IPS-NIHi11 (cell line): ENCODE data around the gene SESN1.
A peak's percentile ranks its signal among the peaks of the same experiment; 100 is the strongest.

Experiments
- DNase-seq: peaks from one replicate; pipeline ENCODE4 v3.0.0; 2012; ENCODE audit warnings: mixed read lengths, low spot score

Gene SESN1

GRCh38 chr6:109029313-109029712, 65.3 kb downstream of the SESN1 start:
- DNase-seq: no peak

DNA sequence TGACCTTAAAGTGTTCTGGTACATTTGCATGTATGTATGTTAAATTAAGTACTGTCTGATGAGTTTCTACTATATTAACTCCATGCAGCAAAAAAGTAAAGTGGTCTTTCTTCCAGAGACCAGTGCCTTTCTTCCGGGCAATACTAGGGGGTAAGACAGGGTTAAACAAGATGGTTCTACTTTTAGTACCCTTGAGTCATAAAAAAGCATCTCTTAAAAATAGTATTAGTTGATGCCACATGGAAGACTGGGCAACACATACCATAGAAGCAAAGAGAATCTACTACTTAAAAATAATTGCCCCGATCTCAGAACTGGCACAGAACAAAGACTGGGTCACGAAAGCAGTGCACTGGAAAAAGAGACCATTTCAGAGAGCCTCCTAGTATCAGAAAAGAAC, 66.2 kb downstream of the SESN1 start:
- DNase-seq: no peak

- DNase-seq: no peak
Measured at GRCh38 chr6:109027964-109028363, 66.7 kb downstream of the SESN1 start.

DNA sequence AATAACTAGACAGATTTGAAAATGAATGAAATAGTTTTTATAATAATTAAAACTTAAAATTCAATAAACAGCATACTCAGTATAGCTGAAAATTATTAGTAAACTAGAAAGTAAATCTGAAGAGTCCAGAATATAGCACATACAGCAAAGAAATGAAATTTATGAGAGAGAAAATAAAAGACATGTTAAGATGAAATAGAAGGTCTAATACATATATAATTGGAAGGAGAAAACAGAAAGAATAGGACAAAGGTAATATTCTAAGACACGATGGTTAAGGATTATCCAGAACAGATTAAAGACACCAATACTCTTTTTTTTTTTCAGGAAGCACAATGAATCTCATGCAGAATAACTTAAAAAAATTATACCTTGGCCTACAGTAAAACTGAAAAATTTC, 69.0 kb downstream of the SESN1 start:
- no peak for DNase-seq

DNA sequence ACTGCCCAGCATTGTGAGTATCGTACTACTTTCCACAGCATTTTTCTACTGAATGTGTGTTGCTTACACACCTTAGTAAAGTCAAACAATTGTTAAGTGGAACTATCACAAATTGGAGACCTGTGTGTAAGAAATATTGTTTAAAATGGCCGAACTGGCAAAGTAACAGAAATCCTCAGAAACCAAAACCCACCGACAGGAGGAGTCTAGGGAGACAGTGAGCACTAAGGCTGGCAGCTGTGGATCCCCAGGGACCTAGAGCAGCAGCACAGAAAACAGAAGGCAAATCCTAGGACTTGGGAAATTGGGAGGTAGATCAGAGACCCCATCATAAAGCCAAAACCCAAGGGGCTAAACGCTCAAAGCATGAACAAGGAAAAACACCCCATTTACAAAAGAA, 69.9 kb downstream of the SESN1 start:
- peak; percentile 11 for DNase-seq

DNA sequence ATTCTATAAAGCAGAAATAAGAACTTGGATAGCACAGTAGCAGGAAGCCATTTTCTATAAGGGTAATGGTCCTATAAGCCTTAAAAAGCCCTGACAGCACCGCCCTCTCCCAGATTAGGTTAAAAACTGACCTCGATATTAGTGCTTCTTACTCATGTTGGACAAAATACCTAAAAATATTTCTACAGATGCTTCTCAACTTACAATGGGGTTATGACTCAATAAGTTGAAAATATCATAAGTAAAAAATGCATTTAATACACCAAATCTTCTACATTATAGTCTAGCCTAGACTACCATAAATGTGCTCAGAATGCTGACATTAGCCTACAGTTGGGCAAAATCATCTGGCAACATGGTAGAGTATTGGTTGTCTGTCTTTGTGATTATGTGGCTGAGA, 70.3 kb downstream of the SESN1 start:
- no peak for DNase-seq

GRCh38 chr6:109023356-109023925, 71.2 kb downstream of the SESN1 start:
- no peak for DNase-seq

DNA sequence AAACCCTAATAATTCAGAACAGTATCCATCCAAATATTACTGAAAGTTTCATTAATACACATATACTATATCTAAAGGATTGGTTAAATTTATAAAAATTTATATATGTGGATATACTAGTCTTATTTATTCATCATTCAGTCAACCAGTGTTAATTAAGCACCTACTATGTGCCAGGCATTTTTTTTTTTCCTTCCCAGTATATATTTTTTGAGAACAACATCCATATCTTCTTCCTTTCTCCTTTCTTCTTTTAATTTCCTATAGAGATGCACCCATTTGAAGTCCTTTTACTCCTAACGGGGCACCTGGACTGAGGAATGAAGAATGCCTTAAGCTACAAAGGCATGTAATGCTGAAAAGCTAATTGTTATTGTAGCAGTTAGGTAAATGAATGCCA, 72.8 kb downstream of the SESN1 start:
- no peak for DNase-seq

DNA sequence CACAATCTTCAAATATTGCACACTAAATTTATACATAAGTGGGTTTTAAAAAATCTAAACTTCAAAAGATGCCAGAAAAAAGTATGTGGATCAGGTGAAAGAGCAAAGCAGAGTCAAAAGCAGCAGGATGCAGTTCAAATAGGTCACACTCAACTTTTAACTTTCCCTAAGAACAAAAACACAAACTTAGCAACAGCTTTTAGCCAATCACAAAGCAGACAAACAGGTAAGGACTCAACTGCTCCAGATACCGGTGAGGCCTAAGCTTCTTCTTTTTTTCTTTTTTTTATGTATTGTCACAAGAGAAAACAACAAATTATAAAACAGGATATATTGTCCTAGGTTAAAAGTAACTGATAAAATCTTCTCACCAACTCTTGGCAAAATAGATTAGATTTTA, 74.7 kb downstream of the SESN1 start:
- peak; percentile 36 for DNase-seq

DNA sequence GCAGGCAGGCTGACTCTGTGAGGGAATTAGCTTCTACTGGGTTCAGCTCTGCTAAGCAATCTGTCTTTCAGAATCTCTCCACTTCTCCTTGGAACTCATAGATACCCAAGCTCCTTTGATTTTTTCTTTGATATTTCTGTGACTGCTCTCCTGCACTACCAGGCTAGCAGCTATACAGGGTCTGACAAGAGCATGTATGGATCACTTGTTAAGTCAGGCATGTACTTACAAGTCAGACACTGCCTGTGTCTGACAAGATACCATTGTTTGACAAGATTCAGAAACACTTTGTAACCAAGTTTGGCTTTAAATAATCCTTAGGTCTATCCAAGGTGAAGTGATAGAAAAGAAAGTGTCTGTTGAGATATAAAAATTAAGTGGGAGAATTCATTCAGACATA, 79.5 kb downstream of the SESN1 start:
- no peak for DNase-seq

- DNase-seq: no peak
Measured at GRCh38 chr6:109014606-109015005, 80.0 kb downstream of the SESN1 start.

- no peak for DNase-seq
Measured at GRCh38 chr6:109013656-109014305, 80.9 kb downstream of the SESN1 start.

DNA sequence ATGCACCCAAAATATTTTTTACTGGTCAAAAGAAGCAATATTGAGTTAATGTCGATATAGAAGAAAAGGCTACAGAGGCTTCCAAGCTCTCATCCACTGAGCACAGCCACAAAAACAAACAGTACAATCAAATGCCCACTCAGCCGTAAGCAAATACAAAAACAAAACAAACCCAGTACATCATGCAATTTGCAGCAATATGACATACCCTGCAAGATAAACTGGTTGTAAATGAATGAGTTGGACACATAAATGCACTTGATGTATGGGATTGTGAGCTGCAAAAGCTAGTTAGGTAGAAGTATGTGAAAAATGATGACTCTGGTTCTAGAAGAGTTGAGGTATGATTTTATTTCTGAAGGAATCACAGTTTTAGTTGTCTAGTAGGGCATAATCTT, 83.9 kb downstream of the SESN1 start:
- DNase-seq: no peak

DNA sequence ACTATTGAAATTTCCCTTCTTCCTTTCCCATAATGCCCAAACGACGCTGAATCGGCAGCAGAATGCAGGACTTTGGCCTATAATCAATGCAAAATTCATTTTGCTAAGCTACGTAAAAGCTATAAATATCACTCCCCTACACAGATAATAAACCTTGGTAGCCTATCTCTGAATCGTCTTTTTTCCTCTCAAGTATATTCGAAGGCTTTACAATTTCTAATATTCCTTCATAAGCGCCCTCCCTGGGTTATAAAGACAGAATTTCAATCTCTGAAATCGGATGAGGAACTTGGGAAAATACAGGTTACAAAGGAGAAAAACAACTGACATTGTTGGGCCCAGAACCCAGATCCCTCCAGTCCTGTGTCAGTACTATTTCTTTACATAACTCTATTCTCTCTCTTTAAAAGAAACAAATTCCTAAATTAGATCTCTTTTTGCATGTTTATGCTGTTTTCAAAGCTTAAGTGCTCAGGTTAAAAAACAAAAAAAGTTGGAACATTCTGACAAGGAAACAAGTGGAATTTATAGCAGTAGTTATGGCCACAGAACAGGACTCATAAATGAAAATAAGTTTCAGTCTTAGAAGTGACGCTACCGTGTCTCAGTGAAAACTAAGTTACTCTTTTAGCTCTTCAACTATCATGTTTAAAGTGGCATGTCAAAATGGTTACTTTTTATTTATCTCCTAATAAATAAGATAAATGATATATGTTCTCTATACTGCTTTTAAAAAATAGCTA, 84.5 kb downstream of the SESN1 start:
- DNase-seq: no peak

DNA sequence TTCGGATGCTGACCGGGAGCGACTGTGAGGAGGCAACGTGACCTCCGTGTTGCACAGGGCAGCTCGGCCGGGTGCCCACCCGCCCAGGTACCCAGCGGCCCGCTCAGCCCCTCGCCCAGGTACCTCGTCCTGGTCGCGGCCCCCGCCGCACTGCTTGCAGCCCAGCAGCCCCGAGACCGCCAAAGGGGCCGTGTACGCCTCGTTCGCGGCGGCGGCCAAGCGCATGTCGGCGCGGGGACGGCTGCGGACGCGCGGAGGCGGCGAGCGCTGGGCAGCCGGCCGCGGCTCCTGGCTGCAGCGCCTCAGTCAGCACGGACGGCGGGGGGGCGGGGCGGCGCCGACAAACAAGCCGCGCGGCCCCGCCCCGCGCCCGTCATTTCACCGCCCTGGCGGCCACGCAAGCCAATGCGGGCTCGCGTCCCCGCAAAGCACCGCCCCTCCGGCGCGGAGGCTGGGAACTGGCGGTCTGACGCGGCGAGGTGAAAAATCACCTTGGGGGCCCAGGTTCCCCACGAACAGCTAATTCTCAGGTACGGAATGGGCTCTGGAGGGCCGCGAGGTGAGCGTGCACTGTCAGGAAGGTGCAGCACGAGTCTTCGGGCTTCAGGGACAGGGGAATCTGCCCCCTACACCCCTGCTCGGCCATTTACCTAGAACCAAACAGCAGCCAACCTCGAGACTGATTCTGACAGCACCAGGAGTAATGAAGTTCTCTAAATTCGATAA, 85.2 kb downstream of the SESN1 start:
- peak; percentile 96 for DNase-seq

DNA sequence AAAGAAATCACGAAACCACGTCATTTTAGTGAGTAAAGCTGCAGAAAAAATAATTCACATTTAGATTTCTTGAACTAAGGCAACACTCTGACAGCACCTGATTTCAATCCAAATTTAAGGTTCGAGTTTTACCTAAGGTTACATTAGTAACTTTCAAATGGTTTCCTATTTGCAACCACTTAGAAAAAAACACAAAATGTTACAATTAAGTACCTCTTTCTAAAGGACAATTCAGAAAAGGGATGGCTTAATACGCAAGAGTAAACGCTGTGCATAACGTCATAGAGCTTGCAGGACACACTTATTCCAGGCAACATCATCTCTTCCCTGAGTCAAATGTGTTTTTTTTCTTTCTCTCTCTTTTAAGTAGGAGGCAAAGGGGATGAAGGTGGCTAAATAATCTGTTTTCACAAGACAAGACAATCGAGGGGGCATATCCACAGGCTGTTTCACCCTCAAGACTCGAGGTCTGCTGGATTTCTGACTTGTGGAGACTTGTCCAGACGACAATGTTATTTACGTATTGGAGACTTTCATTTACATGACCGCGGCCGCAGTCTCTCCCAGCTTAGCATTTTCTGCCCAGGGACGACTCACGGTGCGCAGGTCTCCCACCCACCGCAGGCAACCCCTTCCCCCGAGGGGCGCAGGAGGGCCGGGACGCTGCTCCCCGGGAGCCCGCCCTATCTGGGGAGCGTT, 86.0 kb downstream of the SESN1 start:
- DNase-seq: no peak

GRCh38 chr6:109008054-109008453, 86.6 kb downstream of the SESN1 start:
- DNase-seq: no peak

DNA sequence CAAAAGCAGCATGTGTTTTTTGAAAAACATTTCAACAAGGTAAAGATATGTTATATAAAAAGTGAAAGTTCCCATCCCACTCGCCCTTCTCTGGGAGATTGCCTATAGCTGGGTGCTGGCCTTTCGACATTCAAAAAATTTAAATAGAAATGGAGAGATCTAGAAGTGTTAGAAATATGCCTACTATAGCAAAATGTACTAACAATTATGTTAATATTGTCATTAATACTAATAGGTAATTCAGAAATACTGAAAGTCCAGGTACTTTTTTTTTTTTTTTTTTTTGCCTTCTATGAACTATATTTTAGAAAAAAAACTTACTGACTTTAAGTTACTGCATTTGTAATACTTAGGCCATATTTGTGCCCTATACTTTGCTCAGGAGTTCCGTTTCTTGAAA, 87.1 kb downstream of the SESN1 start:
- DNase-seq: no peak

DNA sequence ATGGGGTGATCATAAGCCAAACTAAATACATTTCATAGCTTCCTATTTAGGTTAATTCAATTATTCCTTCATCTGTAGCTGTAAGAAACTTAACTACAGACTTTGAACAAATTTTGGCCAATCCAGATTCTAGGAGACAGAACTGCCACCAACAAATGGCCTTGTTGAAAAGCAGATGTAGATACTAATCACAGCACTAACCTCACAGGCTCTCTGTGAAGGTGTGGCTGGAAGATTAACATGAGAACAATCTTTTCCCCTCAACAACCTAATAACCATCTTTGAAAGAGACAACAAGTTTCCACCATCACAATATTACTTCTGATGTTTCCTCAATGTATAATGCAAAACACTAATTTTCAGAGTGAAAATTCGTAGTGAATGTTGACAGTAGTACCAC, 87.8 kb downstream of the SESN1 start:
- no peak for DNase-seq

- no peak for DNase-seq
Measured at GRCh38 chr6:109002882-109003281, 91.8 kb downstream of the SESN1 start.

GRCh38 chr6:109002051-109002697, 92.5 kb downstream of the SESN1 start:
- DNase-seq: no peak
